ENCODE data around the gene HYOU1.
"Not testable (repeated sequence)": the region's sequence is repeated elsewhere in the genome, so short reads cannot be mapped to it uniquely, and the experiment has no call there.

Gene HYOU1

GRCh38 chr11:119044708-119045107 lies 12.3 kb downstream of the HYOU1 start:
- H2BK120ac ChIP-seq (ENCODE audit: low read depth, low read length) = no peak overlapping the region
- H3K79me1 ChIP-seq (ENCODE audit: low read depth, low read length) = peaks cover 3% of the 10 kb centered on the region
- H3K4me3 ChIP-seq (ENCODE audit: low read length in 2 of 2) = no peak overlapping the region
- H3K4ac ChIP-seq (ENCODE audit: low read length) = no peak overlapping the region
- no peak overlapping the region for H2BK12ac ChIP-seq (ENCODE audit: low read length)
- H3K18ac ChIP-seq (ENCODE audit: low read length) = no peak overlapping the region
- no peaks in the 10 kb centered on the region for H3K9me3 ChIP-seq (replicated peaks in 1 of 2; ENCODE audit: control insufficient read depth in 2 of 2, insufficient read depth in 1 of 2, low read depth in 1 of 2, low read length in 2 of 2)
- H2BK15ac ChIP-seq (ENCODE audit: low read length) = no peak overlapping the region
- H3K4me2 ChIP-seq (ENCODE audit: insufficient read depth, low read length, poor library complexity, severe bottlenecking) = no peak overlapping the region
- H4K91ac ChIP-seq (ENCODE audit: low read depth, low read length, poor library complexity) = no peak overlapping the region
- no peak overlapping the region for H3K23ac ChIP-seq (ENCODE audit: low read depth, low read length, poor library complexity)
- H4K8ac ChIP-seq (ENCODE audit: low read depth, low read length) = no peak overlapping the region
- peaks cover 0 to 2% of the 10 kb centered on the region in 2 donors for H3K4me1 ChIP-seq (ENCODE audit: control insufficient read depth in 2 of 2, insufficient read depth in 1 of 2, low read depth in 1 of 2, low read length in 2 of 2)
- WGBS, 2 donors (ENCODE audit: extremely low coverage in 2 of 2, insufficient read length in 2 of 2, insufficient replicate concordance in 1 of 2) = no CpG with 5 or more reads among the region's 6 CpGs
- peaks cover 42 to 54% of the 10 kb centered on the region in 2 donors for H3K36me3 ChIP-seq (replicated peaks in 1 of 2; ENCODE audit: control insufficient read depth in 2 of 2, insufficient read depth in 2 of 2, low read length in 2 of 2)
- H3K27ac ChIP-seq (replicated peaks; ENCODE audit: low read length) = no peak overlapping the region
- no peak overlapping the region for H2AFZ ChIP-seq (ENCODE audit: low read length)
- no peaks in the 10 kb centered on the region for H3K27me3 ChIP-seq (ENCODE audit: control insufficient read depth in 3 of 3, insufficient read depth in 3 of 3, low read depth in 1 of 3, low read length in 3 of 3)
- H3K14ac ChIP-seq (ENCODE audit: low read length) = no peak overlapping the region
- H3K9ac ChIP-seq (ENCODE audit: low read depth, low read length, poor library complexity) = no peak overlapping the region
- no peak for DNase-seq (ENCODE audit: low spot score)
- no peak overlapping the region for H2BK5ac ChIP-seq (ENCODE audit: low read length)
- no peak overlapping the region for H2AK5ac ChIP-seq (ENCODE audit: low read depth, low read length)

- Histone ChIP-seq H2BK120ac (ENCODE audit: low read depth, low read length) (no peak overlapping the region), H4K8ac (ENCODE audit: low read depth, low read length) (no peak overlapping the region), H3K14ac (ENCODE audit: low read length) (no peak overlapping the region)
These were observed 14.1 kb downstream of the HYOU1 start for GRCh38 chr11:119042927-119043326.

GRCh38 chr11:119041821-119042514 lies 15.0 kb downstream of the HYOU1 start:
- Histone ChIP-seq H3K4me2 (ENCODE audit: insufficient read depth, low read length, poor library complexity, severe bottlenecking) (no peak overlapping the region), H2BK5ac (ENCODE audit: low read length) (no peak overlapping the region), H3K79me1 (ENCODE audit: low read depth, low read length) (no peaks in the 10 kb centered on the region), H3K27me3 (ENCODE audit: control insufficient read depth in 3 of 3, insufficient read depth in 3 of 3, low read depth in 1 of 3, low read length in 3 of 3) (no peaks in the 10 kb centered on the region), H3K14ac (ENCODE audit: low read length) (no peak overlapping the region), H3K18ac (ENCODE audit: low read length) (no peak overlapping the region), H3K4me3 (ENCODE audit: low read length in 2 of 2) (no peak overlapping the region), H3K4ac (ENCODE audit: low read length) (no peak overlapping the region), H4K91ac (ENCODE audit: low read depth, low read length, poor library complexity) (no peak overlapping the region), H2AFZ (ENCODE audit: low read length) (no peak overlapping the region), H3K27ac (replicated peaks; ENCODE audit: low read length) (no peak overlapping the region), H3K23ac (ENCODE audit: low read depth, low read length, poor library complexity) (no peak overlapping the region), H2BK120ac (ENCODE audit: low read depth, low read length) (no peak overlapping the region), H2AK5ac (ENCODE audit: low read depth, low read length) (no peak overlapping the region), H2BK15ac (ENCODE audit: low read length) (no peak overlapping the region), H2BK12ac (ENCODE audit: low read length) (no peak overlapping the region), H4K8ac (ENCODE audit: low read depth, low read length) (no peak overlapping the region), H3K9ac (ENCODE audit: low read depth, low read length, poor library complexity) (no peak overlapping the region), H3K36me3 (replicated peaks in 1 of 2; ENCODE audit: control insufficient read depth in 2 of 2, insufficient read depth in 2 of 2, low read length in 2 of 2) (peaks cover 17 to 27% of the 10 kb centered on the region in 2 donors), H3K9me3 (replicated peaks in 1 of 2; ENCODE audit: control insufficient read depth in 2 of 2, insufficient read depth in 1 of 2, low read depth in 1 of 2, low read length in 2 of 2) (no peaks in the 10 kb centered on the region), H3K4me1 (ENCODE audit: control insufficient read depth in 2 of 2, insufficient read depth in 1 of 2, low read depth in 1 of 2, low read length in 2 of 2) (peaks cover 0 to 4% of the 10 kb centered on the region in 2 donors)
- no CpG with 5 or more reads among the region's 4 CpGs for WGBS, 2 donors (ENCODE audit: extremely low coverage in 2 of 2, insufficient read length in 2 of 2, insufficient replicate concordance in 1 of 2)
- no peak for DNase-seq (ENCODE audit: low spot score)

More at GRCh38 chr11:119042927-119043326, 14.1 kb downstream of the HYOU1 start:
- Histone ChIP-seq H3K18ac (ENCODE audit: low read length) (no peak overlapping the region), H3K27ac (replicated peaks; ENCODE audit: low read length) (no peak overlapping the region), H3K79me1 (ENCODE audit: low read depth, low read length) (peaks cover 3% of the 10 kb centered on the region), H3K9me3 (replicated peaks in 1 of 2; ENCODE audit: control insufficient read depth in 2 of 2, insufficient read depth in 1 of 2, low read depth in 1 of 2, low read length in 2 of 2) (no peaks in the 10 kb centered on the region), H2AFZ (ENCODE audit: low read length) (no peak overlapping the region), H3K4me1 (ENCODE audit: control insufficient read depth in 2 of 2, insufficient read depth in 1 of 2, low read depth in 1 of 2, low read length in 2 of 2) (peaks cover 0 to 4% of the 10 kb centered on the region in 2 donors), H3K23ac (ENCODE audit: low read depth, low read length, poor library complexity) (no peak overlapping the region), H3K27me3 (ENCODE audit: control insufficient read depth in 3 of 3, insufficient read depth in 3 of 3, low read depth in 1 of 3, low read length in 3 of 3) (no peaks in the 10 kb centered on the region), H4K91ac (ENCODE audit: low read depth, low read length, poor library complexity) (no peak overlapping the region), H3K36me3 (replicated peaks in 1 of 2; ENCODE audit: control insufficient read depth in 2 of 2, insufficient read depth in 2 of 2, low read length in 2 of 2) (peaks cover 25 to 36% of the 10 kb centered on the region in 2 donors), H3K4me3 (ENCODE audit: low read length in 2 of 2) (no peak overlapping the region), H2AK5ac (ENCODE audit: low read depth, low read length) (no peak overlapping the region), H2BK15ac (ENCODE audit: low read length) (no peak overlapping the region), H3K4me2 (ENCODE audit: insufficient read depth, low read length, poor library complexity, severe bottlenecking) (no peak overlapping the region), H3K9ac (ENCODE audit: low read depth, low read length, poor library complexity) (no peak overlapping the region), H3K4ac (ENCODE audit: low read length) (no peak overlapping the region), H2BK12ac (ENCODE audit: low read length) (no peak overlapping the region), H2BK5ac (ENCODE audit: low read length) (no peak overlapping the region)
- DNase-seq (ENCODE audit: low spot score) = no peak
- no CpG with 5 or more reads among the region's 9 CpGs for WGBS, 2 donors (ENCODE audit: extremely low coverage in 2 of 2, insufficient read length in 2 of 2, insufficient replicate concordance in 1 of 2)

GRCh38 chr11:119039471-119039870 lies 17.5 kb downstream of the HYOU1 start:
- WGBS, 2 donors (ENCODE audit: extremely low coverage in 2 of 2, insufficient read length in 2 of 2, insufficient replicate concordance in 1 of 2) = no CpG with 5 or more reads among the region's 11 CpGs
- not testable (repeated sequence) for H2BK12ac ChIP-seq (ENCODE audit: low read length); H3K18ac ChIP-seq (ENCODE audit: low read length); H3K27ac ChIP-seq (replicated peaks; ENCODE audit: low read length); H2BK15ac ChIP-seq (ENCODE audit: low read length); H3K27me3 ChIP-seq (ENCODE audit: control insufficient read depth in 3 of 3, insufficient read depth in 3 of 3, low read depth in 1 of 3, low read length in 3 of 3); H2BK120ac ChIP-seq (ENCODE audit: low read depth, low read length); H2AK5ac ChIP-seq (ENCODE audit: low read depth, low read length); H3K4me1 ChIP-seq (ENCODE audit: control insufficient read depth in 2 of 2, insufficient read depth in 1 of 2, low read depth in 1 of 2, low read length in 2 of 2); H3K4ac ChIP-seq (ENCODE audit: low read length); H3K4me2 ChIP-seq (ENCODE audit: insufficient read depth, low read length, poor library complexity, severe bottlenecking); H4K91ac ChIP-seq (ENCODE audit: low read depth, low read length, poor library complexity); H3K4me3 ChIP-seq (ENCODE audit: low read length in 2 of 2); H4K8ac ChIP-seq (ENCODE audit: low read depth, low read length); H2BK5ac ChIP-seq (ENCODE audit: low read length); DNase-seq (ENCODE audit: low spot score); H3K36me3 ChIP-seq (replicated peaks in 1 of 2; ENCODE audit: control insufficient read depth in 2 of 2, insufficient read depth in 2 of 2, low read length in 2 of 2); H3K23ac ChIP-seq (ENCODE audit: low read depth, low read length, poor library complexity); H3K9ac ChIP-seq (ENCODE audit: low read depth, low read length, poor library complexity); H3K14ac ChIP-seq (ENCODE audit: low read length); H3K9me3 ChIP-seq (replicated peaks in 1 of 2; ENCODE audit: control insufficient read depth in 2 of 2, insufficient read depth in 1 of 2, low read depth in 1 of 2, low read length in 2 of 2); H3K79me1 ChIP-seq (ENCODE audit: low read depth, low read length)
- peak overlapping the region; percentile 56 for H2AFZ ChIP-seq (ENCODE audit: low read length)

Measured in neuronal stem cell (in vitro differentiated cells).